Vagina (tissue), 2 donors: ENCODE data around the gene CERS1.

Experiments used
- CTCF ChIP-seq, 3 experiments: fragments of 450-650 bp in 2 of 3; fragments of 200-600 bp in 1 of 3; sonication (generic) in 1 of 3; IDR thresholded peaks; one replicate each; pipeline ENCODE4 v1.5.1; 2017 to 2019; ENCODE audit warnings: antibody characterized with exemption in 3 of 3, mild to moderate bottlenecking in 2 of 3, moderate library complexity in 2 of 3
- POLR2A ChIP-seq, 2 donors: fragments of 450-650 bp; IDR thresholded peaks; one replicate each; pipeline ENCODE4 v1.6.1; 2017; ENCODE audit warnings: antibody characterized with exemption in 2 of 2, mild to moderate bottlenecking in 2 of 2, moderate library complexity in 2 of 2

GRCh38 chr19:18924684-18925213, 28.8 kb upstream of the CERS1 start:
- TF ChIP-seq POLR2A (IDR thresholded peaks at IDR 0.05), result no peak
- no peak for TF ChIP-seq CTCF (IDR thresholded peaks at IDR 0.05)
